Keratinocyte (primary cell): ENCODE measurements around the gene ATP5F1C. TPM values are rescaled to one million over a fixed set of nuclear protein-coding genes. Genes with fewer than 3 reads are reported as not detected.

Source experiments
- DNase-seq: peaks from one replicate; pipeline ENCODE4 v3.0.0-alpha.2; 2011; ENCODE audit warnings: low read depth, missing footprints, low spot score
- FAIRE-seq: peaks from 2 replicates; lab custom pipeline; 2011; peaks lifted over from hg19 to GRCh38; lab: Jason Lieb, UNC
- H2AFZ ChIP-seq: 2 replicates; pipeline ENCODE4 v1.6.0; 2012; ENCODE audit warnings: low read length, control low read depth, inconsistent platforms; ENCODE audit not compliant: control insufficient read depth
- H3K27ac ChIP-seq: 2 replicates; pipeline ENCODE4 v1.5.1; 2011; ENCODE audit warnings: low read length; ENCODE audit not compliant: control insufficient read depth, insufficient read depth
- H3K27me3 ChIP-seq: 3 replicates; pipeline ENCODE4 v1.6.0; 2011; ENCODE audit warnings: low read length; ENCODE audit not compliant: control insufficient read depth, insufficient read depth; ENCODE audit errors: extremely low read depth
- H3K36me3 ChIP-seq, 2 experiments: 2 replicates in 1 of 2; 3 replicates in 1 of 2; pipeline ENCODE4 v1.5.1; 2011; ENCODE audit warnings: low read length in 2 of 2, mild to moderate bottlenecking in 1 of 2; ENCODE audit not compliant: control insufficient read depth in 2 of 2, insufficient read depth in 2 of 2; ENCODE audit errors: extremely low read depth in 1 of 2
- H3K4me1 ChIP-seq: 3 replicates; pipeline ENCODE4 v1.5.1; 2011; ENCODE audit warnings: low read length; ENCODE audit not compliant: control insufficient read depth, insufficient read depth; ENCODE audit errors: extremely low read depth
- H3K4me2 ChIP-seq: 3 replicates; pipeline ENCODE4 v1.6.0; 2011; ENCODE audit warnings: low read depth, low read length; ENCODE audit not compliant: control insufficient read depth, insufficient read depth; ENCODE audit errors: extremely low read depth
- H3K4me3 ChIP-seq, 3 experiments: fragments of 200-600 bp in 1 of 3; sonication (generic) in 1 of 3; 2 replicates in 2 of 3; 3 replicates in 1 of 3; pipeline ENCODE4 v1.5.1; 2011 to 2016; ENCODE audit warnings: low read length in 3 of 3, mild to moderate bottlenecking in 3 of 3, control low read depth in 2 of 3, inconsistent platforms in 1 of 3, low read depth in 1 of 3, mixed read lengths in 1 of 3, mixed run types in 1 of 3, moderate library complexity in 1 of 3; ENCODE audit not compliant: control insufficient read depth in 2 of 3, insufficient read depth in 2 of 3; ENCODE audit errors: extremely low read depth in 1 of 3
- H3K79me2 ChIP-seq: 2 replicates; pipeline ENCODE4 v1.6.0; 2012; ENCODE audit warnings: low read length; ENCODE audit not compliant: control insufficient read depth, insufficient read depth
- H3K9ac ChIP-seq: 3 replicates; pipeline ENCODE4 v1.6.0; 2011; ENCODE audit warnings: low read length; ENCODE audit not compliant: control insufficient read depth, insufficient read depth; ENCODE audit errors: extremely low read depth
- H3K9me1 ChIP-seq: 3 replicates; pipeline ENCODE4 v1.6.0; 2011; ENCODE audit warnings: low read length; ENCODE audit not compliant: control insufficient read depth, insufficient read depth; ENCODE audit errors: extremely low read depth
- H3K9me3 ChIP-seq: 2 replicates; pipeline ENCODE4 v1.5.1; 2012; ENCODE audit warnings: low read depth, low read length; ENCODE audit not compliant: control insufficient read depth
- H4K20me1 ChIP-seq: 3 replicates; pipeline ENCODE4 v1.6.0; 2011; ENCODE audit warnings: low read length; ENCODE audit not compliant: control insufficient read depth, insufficient read depth; ENCODE audit errors: extremely low read depth
- EZH2 ChIP-seq: IDR thresholded peaks from one replicate; pipeline ENCODE4 v1.6.1; 2012; ENCODE audit warnings: inconsistent platforms, mild to moderate bottlenecking, low read length, moderate library complexity
- dilution Hi-C: fragments of 300-500 bp; cut with MboI; formaldehyde crosslinking; loops from one replicate; pipeline ENCODE4 v1.7.0; 2020; ENCODE audit warnings: low sequenced_read_pairs; ENCODE audit not compliant: extremely low pct_ligation_motif_present
- polyA plus RNA-seq, 5 experiments: library from polyadenylated mRNA; depleted of rRNA in 3 of 5; stranded (reverse) in 3 of 5; stranded (forward) in 1 of 5; unstranded in 1 of 5; fragments of >200 nt; gene quantifications; 1 replicate in 1 of 5; 2 replicates in 3 of 5; 3 replicates in 1 of 5; pipeline versions ENCODE4 v1.2.1 to v1.2.3, GENCODE V29; 2011 to 2012; ENCODE audit warnings: missing spikeins in 2 of 5, low read depth in 1 of 5, low replicate concordance in 1 of 5
- TF ChIP-seq, protein P1 (sequence below), 3 experiments: IDR thresholded peaks in 1 of 3; conservative IDR thresholded peaks in 1 of 3; optimal IDR thresholded peaks in 1 of 3; 2 replicates in 2 of 3; 3 replicates in 1 of 3; pipeline versions ENCODE3 to v1.5.1; 2011; ENCODE audit warnings: low read length in 3 of 3, mild to moderate bottlenecking in 3 of 3, moderate library complexity in 2 of 3, control low read depth in 1 of 3, inconsistent platforms in 1 of 3; ENCODE audit not compliant: insufficient read depth in 2 of 3; ENCODE audit errors: extremely low read depth in 1 of 3

The ATP5F1C gene
- polyA plus RNA-seq, 1 donor (not counting 4 experiments of a cell fraction or from before 2014, with no cell fraction given) = 496 TPM

- Histone ChIP-seq H3K9me1 (no peaks in the 10 kb centered on the region), H3K27ac (no peak overlapping the region), H3K36me3 (no peaks in the 10 kb centered on the region), H3K79me2 (peaks cover 23% of the 10 kb centered on the region), H3K4me1 (no peaks in the 10 kb centered on the region), H3K4me2 (no peak overlapping the region), H2AFZ (no peak overlapping the region), H3K27me3 (no peaks in the 10 kb centered on the region), H3K4me3 (no peak overlapping the region), H3K9me3 (no peaks in the 10 kb centered on the region), H4K20me1 (no peaks in the 10 kb centered on the region), H3K9ac (no peak overlapping the region)
- DNase-seq = no peak
- dilution Hi-C loops = no loop called here
- TF ChIP-seq, protein P1, sequence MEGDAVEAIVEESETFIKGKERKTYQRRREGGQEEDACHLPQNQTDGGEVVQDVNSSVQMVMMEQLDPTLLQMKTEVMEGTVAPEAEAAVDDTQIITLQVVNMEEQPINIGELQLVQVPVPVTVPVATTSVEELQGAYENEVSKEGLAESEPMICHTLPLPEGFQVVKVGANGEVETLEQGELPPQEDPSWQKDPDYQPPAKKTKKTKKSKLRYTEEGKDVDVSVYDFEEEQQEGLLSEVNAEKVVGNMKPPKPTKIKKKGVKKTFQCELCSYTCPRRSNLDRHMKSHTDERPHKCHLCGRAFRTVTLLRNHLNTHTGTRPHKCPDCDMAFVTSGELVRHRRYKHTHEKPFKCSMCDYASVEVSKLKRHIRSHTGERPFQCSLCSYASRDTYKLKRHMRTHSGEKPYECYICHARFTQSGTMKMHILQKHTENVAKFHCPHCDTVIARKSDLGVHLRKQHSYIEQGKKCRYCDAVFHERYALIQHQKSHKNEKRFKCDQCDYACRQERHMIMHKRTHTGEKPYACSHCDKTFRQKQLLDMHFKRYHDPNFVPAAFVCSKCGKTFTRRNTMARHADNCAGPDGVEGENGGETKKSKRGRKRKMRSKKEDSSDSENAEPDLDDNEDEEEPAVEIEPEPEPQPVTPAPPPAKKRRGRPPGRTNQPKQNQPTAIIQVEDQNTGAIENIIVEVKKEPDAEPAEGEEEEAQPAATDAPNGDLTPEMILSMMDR (optimal IDR thresholded peaks at IDR 0.05 in 1 of 3, IDR thresholded peaks at IDR 0.05 in 1 of 3, conservative IDR thresholded peaks at IDR 0.05 in 1 of 3; ENCODE audit: extremely low read depth in 1 of 3, insufficient read depth in 2 of 3, low read length in 3 of 3) = no peak
- TF ChIP-seq EZH2 = no peak
- FAIRE-seq = no peak
These were observed 48.6 kb downstream of the ATP5F1C start for GRCh38 chr10:7836571-7836970.

- Histone ChIP-seq H4K20me1 (no peaks in the 10 kb centered on the region), H3K4me3 (no peak overlapping the region), H3K79me2 (peaks cover 12% of the 10 kb centered on the region), H3K9me1 (no peaks in the 10 kb centered on the region), H2AFZ (no peak overlapping the region), H3K4me2 (no peak overlapping the region), H3K36me3 (no peaks in the 10 kb centered on the region), H3K27me3 (no peaks in the 10 kb centered on the region), H3K9ac (no peak overlapping the region), H3K9me3 (no peaks in the 10 kb centered on the region), H3K27ac (no peak overlapping the region), H3K4me1 (no peaks in the 10 kb centered on the region)
- DNase-seq = no peak
- dilution Hi-C loops = no loop called here
- no peak for TF ChIP-seq EZH2
- TF ChIP-seq, protein P1 (optimal IDR thresholded peaks at IDR 0.05 in 1 of 3, IDR thresholded peaks at IDR 0.05 in 1 of 3, conservative IDR thresholded peaks at IDR 0.05 in 1 of 3; ENCODE audit: extremely low read depth in 1 of 3, insufficient read depth in 2 of 3, low read length in 3 of 3) = no peak
- no peak for FAIRE-seq
These were observed 58.6 kb downstream of the ATP5F1C start for GRCh38 chr10:7846591-7846990.
